Fibroblast of lung (primary cell): ENCODE measurements around the gene CCNJL. TPM values are rescaled to one million over a fixed set of nuclear protein-coding genes. Genes with fewer than 3 reads are reported as not detected.

ENCODE experiments used
- DNase-seq, 2 donors: peaks; one replicate each; pipeline versions ENCODE4 v3.0.0 to v3.0.0-alpha.2; 2010; ENCODE audit warnings: low read depth in 2 of 2
- H2AFZ ChIP-seq: 2 replicates; pipeline ENCODE4 v1.5.1; 2012; ENCODE audit warnings: low read length, control low read depth, inconsistent platforms
- H3K27ac ChIP-seq: 2 replicates; pipeline ENCODE4 v1.5.1; 2011; ENCODE audit warnings: low read length, control low read depth; ENCODE audit not compliant: insufficient read depth
- H3K27me3 ChIP-seq: 2 replicates; pipeline ENCODE4 v1.5.1; 2011; ENCODE audit warnings: mild to moderate bottlenecking, low read length; ENCODE audit not compliant: control insufficient read depth, insufficient read depth
- H3K36me3 ChIP-seq: 2 replicates; pipeline ENCODE4 v1.5.1; 2011; ENCODE audit warnings: low read length; ENCODE audit not compliant: control insufficient read depth, insufficient read depth
- H3K4me1 ChIP-seq: 2 replicates; pipeline ENCODE4 v1.5.1; 2011; ENCODE audit warnings: low read length; ENCODE audit not compliant: control insufficient read depth, insufficient read depth; ENCODE audit errors: extremely low read depth
- H3K4me2 ChIP-seq: 2 replicates; pipeline ENCODE4 v1.5.1; 2011; ENCODE audit warnings: low read length, control low read depth; ENCODE audit not compliant: insufficient read depth; ENCODE audit errors: extremely low read depth
- H3K4me3 ChIP-seq, 4 experiments: fragments of 200-600 bp in 1 of 4; sonication (generic) in 1 of 4; replicated peaks in 1 of 4; 2 replicates each; pipeline ENCODE4 v1.5.1; 2011 to 2016; ENCODE audit warnings: low read length in 4 of 4, low read depth in 3 of 4, mild to moderate bottlenecking in 3 of 4, control low read depth in 2 of 4, inconsistent platforms in 1 of 4, mixed read lengths in 1 of 4; ENCODE audit not compliant: insufficient read depth in 1 of 4; ENCODE audit errors: control extremely low read depth in 1 of 4
- H3K79me2 ChIP-seq: 2 replicates; pipeline ENCODE4 v1.5.1; 2012; ENCODE audit warnings: mild to moderate bottlenecking, low read length, inconsistent platforms; ENCODE audit not compliant: control insufficient read depth, insufficient read depth
- H3K9ac ChIP-seq: 2 replicates; pipeline ENCODE4 v1.5.1; 2011; ENCODE audit warnings: mild to moderate bottlenecking, low read length, control low read depth; ENCODE audit not compliant: insufficient read depth
- H3K9me3 ChIP-seq: 2 replicates; pipeline ENCODE4 v1.5.1; 2012; ENCODE audit warnings: low read depth, low read length; ENCODE audit not compliant: control insufficient read depth, insufficient read depth
- H4K20me1 ChIP-seq: 2 replicates; pipeline ENCODE4 v1.5.1; 2011; ENCODE audit warnings: low read length; ENCODE audit not compliant: control insufficient read depth, insufficient read depth; ENCODE audit errors: extremely low read depth
- EZH2 ChIP-seq: IDR thresholded peaks from 2 replicates; pipeline ENCODE4 v1.5.1; 2012; ENCODE audit warnings: low read length, control low read depth, mild to moderate bottlenecking; ENCODE audit errors: missing control alignments
- polyA plus RNA-seq, 2 donors: library from polyadenylated mRNA; depleted of rRNA in 1 of 2; stranded (reverse) in 1 of 2; unstranded in 1 of 2; fragments of >200 nt; gene quantifications; 2 replicates each; pipeline ENCODE4 v1.2.1, GENCODE V29; 2011 to 2012; ENCODE audit warnings: missing spikeins in 1 of 2
- total RNA-seq: library from RNA; depleted of rRNA; stranded (reverse); fragments of >200 nt; gene quantifications from 2 replicates; pipeline ENCODE4 v1.2.1, GENCODE V29; 2014
- TF ChIP-seq, protein P1 (sequence below), 2 donors: IDR thresholded peaks in 1 of 2; conservative IDR thresholded peaks in 1 of 2; 1 replicate in 1 of 2; 2 replicates in 1 of 2; pipeline ENCODE4 v1.5.1; 2011 to 2012; ENCODE audit warnings: low read length in 2 of 2, control low read depth in 1 of 2, inconsistent platforms in 1 of 2, low read depth in 1 of 2, mild to moderate bottlenecking in 1 of 2

Gene CCNJL
- total and polyA plus RNA-seq, 2 donors (not counting 1 experiment from before 2014, with no cell fraction given) = 0.73 TPM; not detected in 1

- no peaks in the 10 kb centered on the region for H3K79me2 ChIP-seq
- no peaks in the 10 kb centered on the region for H3K27me3 ChIP-seq
- TF ChIP-seq EZH2 = no peak
- TF ChIP-seq, protein P1, sequence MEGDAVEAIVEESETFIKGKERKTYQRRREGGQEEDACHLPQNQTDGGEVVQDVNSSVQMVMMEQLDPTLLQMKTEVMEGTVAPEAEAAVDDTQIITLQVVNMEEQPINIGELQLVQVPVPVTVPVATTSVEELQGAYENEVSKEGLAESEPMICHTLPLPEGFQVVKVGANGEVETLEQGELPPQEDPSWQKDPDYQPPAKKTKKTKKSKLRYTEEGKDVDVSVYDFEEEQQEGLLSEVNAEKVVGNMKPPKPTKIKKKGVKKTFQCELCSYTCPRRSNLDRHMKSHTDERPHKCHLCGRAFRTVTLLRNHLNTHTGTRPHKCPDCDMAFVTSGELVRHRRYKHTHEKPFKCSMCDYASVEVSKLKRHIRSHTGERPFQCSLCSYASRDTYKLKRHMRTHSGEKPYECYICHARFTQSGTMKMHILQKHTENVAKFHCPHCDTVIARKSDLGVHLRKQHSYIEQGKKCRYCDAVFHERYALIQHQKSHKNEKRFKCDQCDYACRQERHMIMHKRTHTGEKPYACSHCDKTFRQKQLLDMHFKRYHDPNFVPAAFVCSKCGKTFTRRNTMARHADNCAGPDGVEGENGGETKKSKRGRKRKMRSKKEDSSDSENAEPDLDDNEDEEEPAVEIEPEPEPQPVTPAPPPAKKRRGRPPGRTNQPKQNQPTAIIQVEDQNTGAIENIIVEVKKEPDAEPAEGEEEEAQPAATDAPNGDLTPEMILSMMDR (conservative IDR thresholded peaks at IDR 0.05 in 1 of 2, IDR thresholded peaks at IDR 0.05 in 1 of 2; ENCODE audit: low read depth in 1 of 2, low read length in 2 of 2) = no peak
- no peaks in the 10 kb centered on the region for H4K20me1 ChIP-seq
- no peaks in the 10 kb centered on the region for H3K4me1 ChIP-seq
- no peak overlapping the region for H3K27ac ChIP-seq
- no peak overlapping the region for H3K4me2 ChIP-seq
- H3K36me3 ChIP-seq = no peaks in the 10 kb centered on the region
- H3K9me3 ChIP-seq = no peaks in the 10 kb centered on the region
- DNase-seq = no peak
- H2AFZ ChIP-seq = no peak overlapping the region
- H3K4me3 ChIP-seq = no peak overlapping the region
- H3K9ac ChIP-seq = no peak overlapping the region
These were observed 12.5 kb upstream of the CCNJL start for GRCh38 chr5:160324886-160325285.

DNA sequence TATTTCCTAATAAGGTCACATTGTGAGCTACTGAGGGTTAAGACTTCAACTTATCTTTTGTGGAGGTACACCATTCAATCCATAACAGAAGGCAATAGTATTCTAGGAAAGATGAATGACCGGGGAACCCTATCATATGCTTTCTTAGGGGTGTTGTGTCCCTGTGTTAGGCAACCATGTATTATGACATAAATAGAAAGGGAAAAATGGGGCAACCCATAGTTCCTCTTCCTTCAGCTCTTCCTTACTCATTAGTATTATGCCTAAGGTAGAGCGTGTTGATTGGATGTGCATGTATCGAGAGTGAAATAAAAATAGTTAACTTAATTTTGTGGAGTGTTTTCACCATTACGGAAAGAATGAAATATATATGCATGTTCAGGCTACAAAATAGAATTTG, 6.0 kb upstream of the CCNJL start:
- H3K36me3 ChIP-seq = no peaks in the 10 kb centered on the region
- H3K9me3 ChIP-seq = no peaks in the 10 kb centered on the region
- no peaks in the 10 kb centered on the region for H3K79me2 ChIP-seq
- H3K4me3 ChIP-seq = no peak overlapping the region
- peaks cover 3% of the 10 kb centered on the region for H3K27me3 ChIP-seq
- no peak overlapping the region for H2AFZ ChIP-seq
- no peak for DNase-seq
- no peak overlapping the region for H3K27ac ChIP-seq
- no peak overlapping the region for H3K9ac ChIP-seq
- TF ChIP-seq, protein P1 (conservative IDR thresholded peaks at IDR 0.05 in 1 of 2, IDR thresholded peaks at IDR 0.05 in 1 of 2; ENCODE audit: low read depth in 1 of 2, low read length in 2 of 2) = no peak
- no peak for TF ChIP-seq EZH2
- H3K4me2 ChIP-seq = no peak overlapping the region
- no peaks in the 10 kb centered on the region for H3K4me1 ChIP-seq
- H4K20me1 ChIP-seq = no peaks in the 10 kb centered on the region

DNA sequence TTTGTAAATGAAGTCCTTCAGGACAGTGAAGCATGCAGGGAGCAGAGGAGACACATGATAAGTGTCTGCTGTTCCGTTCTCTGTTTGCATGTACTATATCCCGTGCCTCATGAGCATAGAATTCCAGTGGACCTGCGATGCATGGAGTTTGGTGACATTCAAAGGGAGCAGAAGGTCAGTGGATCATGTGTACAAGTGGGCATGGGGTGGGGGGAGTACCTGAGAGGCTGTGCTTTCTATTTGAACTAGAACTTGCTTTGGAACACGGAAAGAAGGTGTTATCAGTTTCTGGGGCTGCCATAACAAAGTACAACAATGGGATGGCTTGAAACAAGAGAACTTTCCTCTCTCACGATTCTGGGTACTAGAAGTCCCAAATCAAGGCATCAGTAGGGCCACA, 5.1 kb upstream of the CCNJL start:
- no peak for TF ChIP-seq EZH2
- TF ChIP-seq, protein P1 (conservative IDR thresholded peaks at IDR 0.05 in 1 of 2, IDR thresholded peaks at IDR 0.05 in 1 of 2; ENCODE audit: low read depth in 1 of 2, low read length in 2 of 2) = no peak
- Histone ChIP-seq H4K20me1 (no peaks in the 10 kb centered on the region), H3K4me2 (no peak overlapping the region), H3K27me3 (peaks cover 4% of the 10 kb centered on the region), H3K9me3 (no peaks in the 10 kb centered on the region), H3K4me1 (no peaks in the 10 kb centered on the region), H3K36me3 (no peaks in the 10 kb centered on the region), H3K4me3 (no peak overlapping the region), H3K79me2 (no peaks in the 10 kb centered on the region), H3K9ac (no peak overlapping the region), H2AFZ (no peak overlapping the region), H3K27ac (no peak overlapping the region)
- no peak for DNase-seq
